GM12865 (cell line): Measurements from ENCODE around the gene HIC1.
A peak's percentile ranks its signal among the peaks of the same experiment; 100 is the strongest.

Experiments used
- DNase-seq: peaks from one replicate; pipeline ENCODE4 v3.0.0; 2010; ENCODE audit warnings: low read depth
- H3K4me3 ChIP-seq: 2 replicates; pipeline ENCODE4 v1.5.1; 2011; ENCODE audit warnings: mild to moderate bottlenecking, low read depth, low read length, control low read depth
- CTCF ChIP-seq: IDR thresholded peaks from 2 replicates; pipeline ENCODE4 v1.5.1; 2011; ENCODE audit warnings: low read length, control low read depth, low read depth, inconsistent platforms; ENCODE audit not compliant: insufficient read depth; ENCODE audit errors: missing control alignments

Gene HIC1

DNA sequence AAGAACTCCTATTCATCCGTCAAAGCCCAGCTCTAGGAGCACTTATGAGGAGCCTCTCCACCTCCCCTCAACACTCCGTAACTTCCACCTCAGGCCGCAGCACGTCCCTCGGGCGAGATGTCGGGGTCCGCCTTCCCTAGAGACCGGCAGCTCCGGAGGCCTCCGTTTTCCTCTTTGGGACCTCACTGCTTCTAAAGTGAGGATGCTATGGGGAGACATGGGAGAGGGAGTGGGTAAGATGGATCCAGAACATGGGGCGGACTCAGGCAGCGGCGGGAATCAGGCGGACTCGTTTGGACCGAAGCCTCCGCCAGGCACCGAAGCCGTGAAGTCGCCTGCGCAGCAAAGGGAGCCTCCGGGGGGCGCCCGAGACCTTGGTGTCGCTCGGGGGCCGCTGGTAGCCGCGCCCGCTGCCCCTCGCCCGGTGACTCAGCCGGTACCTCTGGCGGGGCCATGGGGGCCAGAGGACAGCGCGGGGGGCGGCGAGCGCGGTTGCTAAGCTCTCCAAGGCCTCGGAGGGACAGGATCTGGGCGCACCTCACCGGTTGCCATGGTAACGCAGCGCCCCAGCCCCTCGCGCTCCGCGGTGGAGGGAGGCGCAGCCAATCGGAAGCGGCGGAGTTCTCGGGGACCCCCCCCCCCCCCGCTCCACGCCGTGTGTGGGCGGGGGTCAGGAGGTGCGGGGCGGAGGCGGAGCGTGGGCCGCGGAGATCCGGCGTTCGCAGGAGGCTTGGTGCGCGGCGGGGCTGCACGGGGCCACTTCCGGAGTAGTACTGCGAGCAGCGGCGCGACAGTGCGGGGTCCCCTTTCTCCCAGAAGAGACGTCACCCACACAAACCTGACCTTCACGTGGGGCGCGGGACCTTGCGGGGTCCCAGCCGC is 1.3 kb upstream of the HIC1 start:
- DNase-seq: peak; percentile 81
- H3K4me3 ChIP-seq: peak overlapping the region; percentile 79
- TF ChIP-seq CTCF: peak; percentile 72

DNA sequence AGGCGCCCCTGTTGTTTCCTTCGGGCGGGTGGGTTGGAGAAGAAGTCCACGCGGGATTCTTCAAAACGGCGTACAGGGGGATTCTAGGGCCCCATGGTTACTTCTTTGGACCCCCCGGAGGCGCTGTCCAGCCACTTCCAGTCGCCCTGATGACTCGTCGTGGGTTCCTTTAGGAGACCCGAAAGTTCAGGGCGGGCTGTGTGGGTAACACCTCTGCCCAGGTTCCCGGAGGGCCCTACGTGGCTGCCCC is 716 bp upstream of the HIC1 start:
- no peak for DNase-seq
- no peak for TF ChIP-seq CTCF
- peak overlapping the region; percentile 79 for H3K4me3 ChIP-seq

GRCh38 chr17:2055292-2056205 is 646 bp downstream of the HIC1 start:
- DNase-seq: peak; percentile 81
- TF ChIP-seq CTCF: no peak
- peak overlapping the region; percentile 85 for H3K4me3 ChIP-seq

GRCh38 chr17:2056206-2057174 is 1.6 kb downstream of the HIC1 start:
- H3K4me3 ChIP-seq: peak overlapping the region; percentile 85
- TF ChIP-seq CTCF: peak; percentile 9
- DNase-seq: peak; percentile 88

- H3K4me3 ChIP-seq: peak overlapping the region; percentile 39
- DNase-seq: no peak
- no peak for TF ChIP-seq CTCF
Observed at GRCh38 chr17:2057175-2057759, 2.4 kb downstream of the HIC1 start.
